Measurements from ENCODE around the gene CCL8. TPM values are rescaled to one million over a fixed set of nuclear protein-coding genes. Genes with fewer than 3 reads are reported as not detected.
"Not testable (repeated sequence)": the region's sequence is repeated elsewhere in the genome, so short reads cannot be mapped to it uniquely, and the experiment has no call there.

The CCL8 gene
- total and polyA plus RNA-seq, 12 donors = 0.38 to 17.5 (median 1.0) TPM; not detected in 2

- H3K27ac ChIP-seq = peak overlapping the region in 2 of 10 donors; percentile 37 to 83
- H3K9me3 ChIP-seq = peaks cover 0 to 7% (median 0%) of the 10 kb centered on the region in 11 donors
- intact Hi-C loops (cut with DNase I) = no loop called here
- DNase-seq = peak in 1 of 2 donors; percentile 11
- H3K36me3 ChIP-seq = no peaks in the 10 kb centered on the region
- no peak overlapping the region for H3K4me3 ChIP-seq
- TF ChIP-seq, protein P1, sequence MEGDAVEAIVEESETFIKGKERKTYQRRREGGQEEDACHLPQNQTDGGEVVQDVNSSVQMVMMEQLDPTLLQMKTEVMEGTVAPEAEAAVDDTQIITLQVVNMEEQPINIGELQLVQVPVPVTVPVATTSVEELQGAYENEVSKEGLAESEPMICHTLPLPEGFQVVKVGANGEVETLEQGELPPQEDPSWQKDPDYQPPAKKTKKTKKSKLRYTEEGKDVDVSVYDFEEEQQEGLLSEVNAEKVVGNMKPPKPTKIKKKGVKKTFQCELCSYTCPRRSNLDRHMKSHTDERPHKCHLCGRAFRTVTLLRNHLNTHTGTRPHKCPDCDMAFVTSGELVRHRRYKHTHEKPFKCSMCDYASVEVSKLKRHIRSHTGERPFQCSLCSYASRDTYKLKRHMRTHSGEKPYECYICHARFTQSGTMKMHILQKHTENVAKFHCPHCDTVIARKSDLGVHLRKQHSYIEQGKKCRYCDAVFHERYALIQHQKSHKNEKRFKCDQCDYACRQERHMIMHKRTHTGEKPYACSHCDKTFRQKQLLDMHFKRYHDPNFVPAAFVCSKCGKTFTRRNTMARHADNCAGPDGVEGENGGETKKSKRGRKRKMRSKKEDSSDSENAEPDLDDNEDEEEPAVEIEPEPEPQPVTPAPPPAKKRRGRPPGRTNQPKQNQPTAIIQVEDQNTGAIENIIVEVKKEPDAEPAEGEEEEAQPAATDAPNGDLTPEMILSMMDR (IDR thresholded peaks at IDR 0.05) = peak in 1 of 9 donors; percentile 18
- H3K4me1 ChIP-seq = peaks cover 4 to 50% (median 13%) of the 10 kb centered on the region in 9 donors
- WGBS, 2 donors = 69 to 78% methylated on average over 3 of the region's 3 CpGs
- ATAC-seq = no peak
- H3K27me3 ChIP-seq = no peaks in the 10 kb centered on the region
Measured at GRCh38 chr17:34318474-34318873, 761 bp upstream of the CCL8 start.

DNA sequence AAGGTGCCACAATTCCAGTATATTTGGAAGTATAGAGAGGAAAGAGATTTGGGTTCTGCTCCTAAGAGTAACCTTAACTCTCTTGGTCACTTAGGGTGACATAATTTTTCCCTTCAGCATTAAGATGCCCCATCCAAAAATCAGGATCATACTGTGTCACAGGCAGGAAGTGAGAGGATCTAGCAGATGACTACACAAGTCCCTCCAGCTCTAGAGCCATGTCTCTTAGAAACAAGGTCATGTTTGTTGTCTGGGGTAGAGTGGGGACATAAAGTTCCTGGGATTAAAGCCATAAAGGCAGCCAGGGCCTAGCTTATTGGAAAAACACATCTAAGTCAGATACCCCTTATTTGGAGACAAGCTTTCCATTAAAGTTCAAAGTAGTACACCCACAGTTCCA lies 2.7 kb downstream of the CCL8 start:
- H3K4me3 ChIP-seq = no peak overlapping the region
- H3K4me1 ChIP-seq = peaks cover 0 to 30% (median 4%) of the 10 kb centered on the region in 9 donors
- no peaks in the 10 kb centered on the region for H3K27me3 ChIP-seq
- ATAC-seq (peak in 7 of 8 donors; percentile 25 to 68 (median 53)), DNase-seq (no peak)
- H3K9me3 ChIP-seq = peaks cover 0 to 22% (median 13%) of the 10 kb centered on the region in 11 donors
- TF ChIP-seq, protein P1 (IDR thresholded peaks at IDR 0.05) = no peak
- peak overlapping the region in 3 of 10 donors; percentile 2 to 21 (median 3) for H3K27ac ChIP-seq
- intact Hi-C loops (cut with DNase I) = no loop called here
- H3K36me3 ChIP-seq = no peaks in the 10 kb centered on the region

DNA sequence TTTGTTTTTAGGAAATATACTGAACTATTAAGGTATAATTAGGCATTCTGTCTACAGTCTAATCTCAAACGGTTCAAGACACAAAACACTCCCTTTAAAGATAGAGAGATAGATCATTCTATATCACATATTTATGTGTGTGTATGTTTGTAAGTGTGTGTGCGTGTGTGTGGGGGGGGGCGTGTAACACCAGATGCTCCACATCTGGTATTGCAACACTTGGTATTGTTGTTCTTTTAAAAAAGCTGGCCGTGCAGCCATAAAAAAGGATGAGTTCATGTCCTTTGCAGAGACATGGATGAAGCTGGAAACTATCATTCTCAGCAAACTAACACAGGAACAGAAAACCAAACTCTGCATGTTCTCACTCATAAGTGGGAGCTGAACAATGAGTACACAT lies 8.3 kb downstream of the CCL8 start:
- H3K36me3 ChIP-seq; H3K27ac ChIP-seq; H3K4me1 ChIP-seq; H3K4me3 ChIP-seq; intact Hi-C loops (cut with DNase I); ATAC-seq; DNase-seq; H3K27me3 ChIP-seq: not testable (repeated sequence)
- H3K9me3 ChIP-seq = peaks cover 0 to 22% (median 13%) of the 10 kb centered on the region in 11 donors
- WGBS, 2 donors = 58 to 73% methylated on average over 4 of the region's 4 CpGs

- TF ChIP-seq, protein P1 (IDR thresholded peaks at IDR 0.05) = no peak
- Histone ChIP-seq H3K9me3 (no peaks in the 10 kb centered on the region), H3K4me3 (no peak overlapping the region), H3K27me3 (no peaks in the 10 kb centered on the region), H3K27ac (no peak overlapping the region), H3K36me3 (no peaks in the 10 kb centered on the region), H3K4me1 (no peaks in the 10 kb centered on the region)
- WGBS, 2 donors = 66 to 70% methylated on average over 1 of the region's 1 CpG
- ATAC-seq = no peak
- intact Hi-C loops (cut with DNase I) = no loop called here
- DNase-seq = no peak
Measured at GRCh38 chr17:34337701-34338100, 18.5 kb downstream of the CCL8 start.

- H3K9me3 ChIP-seq = no peaks in the 10 kb centered on the region
- 86 to 87% methylated on average over 3 of the region's 3 CpGs for WGBS, 2 donors
- TF ChIP-seq, protein P1 (IDR thresholded peaks at IDR 0.05) = no peak
- H3K27ac ChIP-seq = no peak overlapping the region
- H3K36me3 ChIP-seq = no peaks in the 10 kb centered on the region
- no peaks in the 10 kb centered on the region for H3K4me1 ChIP-seq
- ATAC-seq (no peak), DNase-seq (no peak)
- H3K4me3 ChIP-seq = no peak overlapping the region
- intact Hi-C loops (cut with DNase I) = no loop called here
- H3K27me3 ChIP-seq = peaks cover 0 to 4% (median 0%) of the 10 kb centered on the region in 7 donors
Measured at GRCh38 chr17:34339138-34339770, 20.0 kb downstream of the CCL8 start.
